Fibroblast of mammary gland (primary cell): ENCODE results near the gene SSTR3.
"Not testable (repeated sequence)": the region's sequence is repeated elsewhere in the genome, so short reads cannot be mapped to it uniquely, and the experiment has no call there.

Experiments
- DNase-seq: peaks from one replicate; pipeline ENCODE4 v3.0.0-alpha.2; 2010; ENCODE audit warnings: low read depth
- H3K4me3 ChIP-seq: 2 replicates; pipeline ENCODE4 v1.5.1; 2011; ENCODE audit warnings: low read depth, mild to moderate bottlenecking, low read length, moderate library complexity; ENCODE audit not compliant: control insufficient read depth
- CTCF ChIP-seq: conservative IDR thresholded peaks from 2 replicates; pipeline ENCODE4 v1.5.1; 2011; ENCODE audit warnings: low read depth, low read length, inconsistent platforms; ENCODE audit not compliant: control insufficient read depth, insufficient read depth

SSTR3 gene

DNA sequence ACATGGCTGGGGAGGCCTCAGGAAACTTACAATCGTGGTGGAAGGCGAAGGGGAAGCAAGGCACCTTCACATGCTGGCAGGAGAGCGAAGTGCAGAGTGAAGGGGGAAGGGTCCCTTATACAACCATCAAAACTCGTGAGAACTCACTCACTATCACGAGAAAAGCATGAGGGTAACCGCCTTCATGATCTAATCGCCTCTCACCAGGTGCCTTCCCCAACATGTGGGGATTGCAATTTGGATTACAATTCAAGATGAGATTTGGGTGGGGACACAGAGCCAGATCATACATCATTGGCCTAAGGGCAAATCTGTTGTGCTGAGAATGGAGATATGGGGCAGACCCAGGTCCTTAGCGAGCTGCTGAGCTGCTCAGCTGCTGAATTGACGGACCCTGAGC is 37.3 kb downstream of the SSTR3 start:
- no peak for DNase-seq
- no peak overlapping the region for H3K4me3 ChIP-seq
- no peak for TF ChIP-seq CTCF

- DNase-seq = peak; percentile 93
- no peak overlapping the region for H3K4me3 ChIP-seq
- TF ChIP-seq CTCF = no peak
Measured at GRCh38 chr22:37173709-37174108, 38.6 kb downstream of the SSTR3 start.

DNA sequence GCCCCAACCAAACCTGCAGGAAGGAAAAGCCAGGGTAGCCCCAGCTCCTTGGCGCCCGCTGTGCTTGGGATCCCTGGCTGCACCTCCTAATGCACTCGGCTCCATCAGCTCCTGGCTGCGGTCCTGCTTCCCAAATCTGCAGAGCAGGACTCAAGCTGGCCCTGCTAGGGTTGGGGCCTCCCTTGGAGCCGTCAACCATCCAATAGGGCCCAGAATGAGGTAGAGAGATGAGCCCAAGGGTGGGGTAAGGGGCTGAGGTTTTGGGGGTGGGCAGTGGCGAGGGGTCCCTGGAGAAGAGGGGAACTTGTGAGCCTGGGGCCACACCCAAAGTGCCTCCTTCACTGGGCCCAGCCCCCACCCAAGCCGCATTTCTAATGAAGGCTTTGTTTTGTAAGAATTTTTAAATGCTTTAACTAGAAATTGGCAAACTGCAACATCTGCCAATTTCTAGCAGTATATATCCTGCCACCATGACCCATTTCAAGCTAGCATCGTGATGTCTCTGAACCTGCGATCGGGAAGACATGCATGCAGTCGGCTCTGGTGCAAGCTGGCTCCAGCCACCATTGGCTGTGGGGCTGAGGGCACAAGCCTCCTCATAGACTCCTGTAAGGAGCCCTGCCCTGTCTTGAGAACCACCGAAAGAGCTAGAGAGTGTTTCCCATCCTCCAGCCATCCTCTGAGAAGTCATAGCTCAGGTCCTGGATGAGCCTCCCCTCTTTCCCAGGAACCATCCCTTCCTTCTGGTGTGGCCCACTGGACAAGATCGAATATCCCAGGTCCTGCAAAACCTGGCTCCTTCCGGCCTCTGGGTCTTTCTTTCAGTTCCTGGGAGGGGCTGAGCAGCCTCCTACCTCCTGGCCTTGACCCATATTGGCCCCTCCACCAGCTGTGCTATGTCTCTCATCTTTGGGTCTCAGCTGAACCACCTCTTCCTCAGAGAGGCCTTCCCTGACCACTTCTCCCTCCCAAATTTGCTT is 39.7 kb downstream of the SSTR3 start:
- DNase-seq = no peak
- TF ChIP-seq CTCF = no peak
- H3K4me3 ChIP-seq = no peak overlapping the region

DNA sequence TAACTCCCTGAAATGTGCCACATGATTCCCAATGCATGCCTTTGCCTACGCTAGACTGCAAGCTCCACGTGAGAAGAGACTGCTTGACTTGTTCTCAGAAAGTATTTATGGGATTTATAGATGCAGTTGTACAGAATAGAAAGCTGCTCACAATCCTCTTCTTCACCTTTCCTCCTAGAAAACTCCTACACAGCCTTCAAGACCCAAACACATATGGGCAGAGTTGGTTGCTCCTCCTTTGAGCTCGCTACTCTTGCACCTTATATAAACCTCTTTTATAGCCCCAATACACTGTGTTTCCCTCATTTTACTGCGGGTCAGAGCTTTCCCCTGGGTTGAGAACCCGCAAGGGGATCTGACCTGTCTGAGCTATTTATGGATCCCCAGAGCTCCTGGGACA is 40.6 kb downstream of the SSTR3 start:
- no peak for DNase-seq
- no peak for TF ChIP-seq CTCF
- H3K4me3 ChIP-seq = no peak overlapping the region

DNA sequence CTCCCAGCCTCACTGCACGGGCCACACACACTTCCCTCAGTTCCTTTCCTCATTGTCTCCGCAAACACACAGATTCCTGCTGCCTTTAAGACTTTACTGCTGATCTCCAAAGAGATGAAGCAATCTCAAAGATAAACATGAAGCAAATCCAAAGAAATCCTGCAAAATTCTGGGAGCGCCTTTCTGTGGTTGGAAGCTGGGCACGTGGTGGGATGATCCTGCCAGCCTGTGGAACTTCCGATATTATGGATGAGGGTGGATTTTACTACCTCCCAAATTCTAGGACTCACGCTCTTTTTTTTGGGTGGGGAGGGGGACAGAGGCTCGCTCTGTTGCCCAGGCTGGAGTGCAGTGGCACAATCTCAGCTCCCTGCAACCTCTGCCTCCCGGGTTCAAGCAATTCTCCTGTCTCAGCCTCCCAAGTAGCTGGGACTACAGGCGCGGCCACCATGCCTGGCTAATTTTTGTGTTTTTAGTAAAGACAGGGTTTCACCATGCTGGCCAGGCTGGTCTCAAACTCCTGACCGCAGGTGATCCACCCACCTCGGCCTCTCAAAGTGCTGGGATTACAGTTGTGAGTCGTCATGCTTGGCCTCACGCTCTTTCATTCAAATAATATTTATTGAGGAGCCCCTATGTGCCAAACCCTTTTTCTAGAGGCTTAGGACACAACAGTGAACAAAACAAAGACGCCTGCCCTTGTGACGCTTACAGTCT is 41.4 kb downstream of the SSTR3 start:
- not testable (repeated sequence) for H3K4me3 ChIP-seq
- peak; percentile 24 for DNase-seq

DNA sequence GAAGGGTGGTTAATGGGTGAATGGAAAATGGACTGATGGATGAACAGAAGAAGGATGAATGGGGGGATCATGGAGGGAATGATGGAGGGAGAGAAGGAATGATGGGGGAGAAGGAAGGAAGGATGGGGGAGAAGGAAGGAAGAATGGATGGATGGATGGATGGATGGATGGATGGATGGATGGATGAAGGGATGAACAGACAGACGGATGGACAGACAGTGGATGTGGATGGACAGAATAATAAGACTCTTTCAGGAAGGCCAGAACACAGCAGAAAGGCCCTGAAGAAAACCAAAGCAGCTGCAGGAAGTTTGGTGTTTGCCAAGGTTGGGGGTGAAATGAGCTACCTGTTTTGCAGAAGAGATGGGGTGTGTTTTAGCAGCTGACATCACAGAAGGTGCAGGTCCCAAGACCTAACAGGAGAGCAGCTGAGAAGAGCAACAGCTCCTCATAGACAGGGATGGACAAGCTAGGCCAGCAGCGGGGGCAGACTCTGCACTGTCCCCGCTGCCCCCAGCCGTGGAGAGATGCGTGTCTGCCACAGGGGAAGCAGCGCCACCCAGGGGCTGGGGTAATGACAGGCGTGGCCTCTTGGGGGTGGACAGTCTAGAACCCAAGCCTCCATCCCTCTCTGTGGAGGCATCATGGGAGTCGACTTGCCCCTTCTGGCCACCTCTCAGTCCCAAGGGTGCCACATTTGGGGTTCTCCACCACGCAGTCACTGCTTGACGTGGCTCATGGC is 42.2 kb downstream of the SSTR3 start:
- no peak for DNase-seq
- no peak overlapping the region for H3K4me3 ChIP-seq
- no peak for TF ChIP-seq CTCF

DNA sequence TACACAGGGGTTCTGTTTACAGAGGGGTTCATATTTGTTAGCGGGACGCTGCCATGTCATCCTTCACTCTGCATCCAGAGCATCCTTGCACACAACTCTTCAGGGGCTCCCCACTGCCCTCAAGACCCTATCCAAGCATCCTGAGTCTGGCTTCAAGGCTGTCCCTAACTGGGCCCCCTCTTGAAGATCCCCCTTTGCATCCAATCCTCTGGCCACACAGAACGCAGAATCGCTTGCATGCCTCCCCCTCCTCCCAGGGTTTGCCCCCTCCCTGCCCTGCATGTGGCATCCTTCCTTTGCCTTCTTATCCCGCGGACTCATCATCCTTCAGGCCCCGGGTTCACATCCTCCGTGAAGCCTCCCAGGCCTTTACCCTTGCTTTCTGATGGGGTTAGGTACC is 42.9 kb downstream of the SSTR3 start:
- H3K4me3 ChIP-seq = no peak overlapping the region
- TF ChIP-seq CTCF = no peak
- DNase-seq = no peak
